LNCaP clone FGC (cell line): Measurements from ENCODE around the gene COPS9.

ENCODE experiments used
- DNase-seq: peaks from one replicate; pipeline ENCODE4 v3.0.0-alpha.2; 2011; ENCODE audit warnings: low read depth
- H3K4me3 ChIP-seq: 2 replicates; pipeline ENCODE4 v1.5.1; 2011; ENCODE audit warnings: mild to moderate bottlenecking, low read depth, low read length, control low read depth
- TF ChIP-seq, protein P1 (sequence below): IDR thresholded peaks from 2 replicates; pipeline ENCODE4 v1.5.1; 2012; ENCODE audit warnings: mild to moderate bottlenecking; ENCODE audit not compliant: control insufficient read depth, insufficient read depth; ENCODE audit errors: extremely low read depth

The COPS9 gene

GRCh38 chr2:240144649-240145261, 8.7 kb upstream of the COPS9 start:
- DNase-seq: no peak
- TF ChIP-seq, protein P1, sequence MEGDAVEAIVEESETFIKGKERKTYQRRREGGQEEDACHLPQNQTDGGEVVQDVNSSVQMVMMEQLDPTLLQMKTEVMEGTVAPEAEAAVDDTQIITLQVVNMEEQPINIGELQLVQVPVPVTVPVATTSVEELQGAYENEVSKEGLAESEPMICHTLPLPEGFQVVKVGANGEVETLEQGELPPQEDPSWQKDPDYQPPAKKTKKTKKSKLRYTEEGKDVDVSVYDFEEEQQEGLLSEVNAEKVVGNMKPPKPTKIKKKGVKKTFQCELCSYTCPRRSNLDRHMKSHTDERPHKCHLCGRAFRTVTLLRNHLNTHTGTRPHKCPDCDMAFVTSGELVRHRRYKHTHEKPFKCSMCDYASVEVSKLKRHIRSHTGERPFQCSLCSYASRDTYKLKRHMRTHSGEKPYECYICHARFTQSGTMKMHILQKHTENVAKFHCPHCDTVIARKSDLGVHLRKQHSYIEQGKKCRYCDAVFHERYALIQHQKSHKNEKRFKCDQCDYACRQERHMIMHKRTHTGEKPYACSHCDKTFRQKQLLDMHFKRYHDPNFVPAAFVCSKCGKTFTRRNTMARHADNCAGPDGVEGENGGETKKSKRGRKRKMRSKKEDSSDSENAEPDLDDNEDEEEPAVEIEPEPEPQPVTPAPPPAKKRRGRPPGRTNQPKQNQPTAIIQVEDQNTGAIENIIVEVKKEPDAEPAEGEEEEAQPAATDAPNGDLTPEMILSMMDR: no peak
- H3K4me3 ChIP-seq: no peak overlapping the region

DNA sequence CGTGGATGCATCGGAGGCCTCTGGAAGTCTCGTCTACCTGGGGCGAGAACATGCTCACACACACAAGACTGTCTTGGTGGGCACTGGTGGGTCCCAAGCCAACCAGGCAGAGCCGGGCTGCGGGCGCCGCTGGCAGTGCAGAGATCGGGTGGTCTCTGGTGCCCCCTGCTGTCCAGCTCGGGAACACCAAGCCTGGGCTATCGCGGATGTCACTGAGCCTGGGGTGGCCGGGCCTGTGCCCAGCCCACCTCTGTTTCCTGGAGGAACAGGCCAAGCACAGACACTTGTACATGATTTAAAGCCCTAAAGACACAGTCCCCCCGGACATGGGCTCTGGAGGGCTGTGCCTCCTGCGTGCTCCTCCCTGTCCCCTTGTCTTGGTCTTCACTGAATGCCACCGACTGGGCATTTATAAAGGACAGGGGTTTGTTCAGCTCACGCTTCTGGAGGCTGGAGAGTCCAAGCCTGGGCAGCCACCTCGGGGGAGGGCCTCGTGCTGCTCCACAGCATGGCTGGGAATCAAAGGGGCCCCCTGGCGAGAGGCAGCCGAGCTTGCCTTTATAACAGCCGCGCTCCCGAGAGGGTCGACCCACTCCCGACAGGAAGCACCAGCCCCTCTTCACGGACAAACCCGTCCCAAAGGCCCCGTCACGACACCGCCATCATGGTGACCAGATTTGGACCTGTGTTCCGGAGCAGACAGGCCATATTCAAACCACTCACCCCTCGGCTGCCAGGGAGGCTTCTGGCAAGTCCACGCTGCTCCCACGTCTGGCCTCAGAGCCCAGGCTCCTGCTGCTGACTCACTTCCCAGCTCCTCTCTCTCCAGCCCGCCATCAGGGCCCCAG, 7.9 kb upstream of the COPS9 start:
- no peak overlapping the region for H3K4me3 ChIP-seq
- DNase-seq: no peak
- TF ChIP-seq, protein P1: peak; percentile 88

- no peak overlapping the region for H3K4me3 ChIP-seq
- DNase-seq: no peak
- TF ChIP-seq, protein P1: no peak
Measured at GRCh38 chr2:240143276-240143675, 7.2 kb upstream of the COPS9 start.

- no peak for DNase-seq
- TF ChIP-seq, protein P1: no peak
Measured at GRCh38 chr2:240142859-240143258, 6.8 kb upstream of the COPS9 start.

DNA sequence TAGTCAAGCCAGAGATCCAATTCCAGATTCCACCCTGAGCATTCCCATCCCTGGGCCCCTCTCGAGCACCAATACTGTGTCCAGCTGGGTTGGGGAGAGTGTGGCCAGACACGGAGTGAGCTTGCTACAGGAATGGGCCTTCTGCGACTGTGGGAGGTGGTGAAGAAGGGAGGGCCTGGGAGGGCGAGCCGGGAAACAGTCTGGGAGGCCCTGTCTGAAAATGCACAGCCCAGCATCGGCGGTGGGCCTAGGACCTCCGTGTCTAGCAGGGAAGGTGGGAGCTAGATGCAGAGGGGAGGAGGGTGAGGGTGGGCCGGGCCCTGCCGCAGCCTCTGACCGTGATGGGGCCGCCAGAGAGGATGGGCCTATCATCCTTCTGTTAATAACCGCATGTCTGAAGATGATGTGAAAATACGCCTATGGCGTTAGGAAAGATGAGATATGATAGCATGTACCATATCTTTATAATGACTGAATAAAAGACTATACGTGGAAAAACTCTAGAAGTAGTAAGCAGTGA, 6.2 kb upstream of the COPS9 start:
- TF ChIP-seq, protein P1: no peak
- H3K4me3 ChIP-seq: no peak overlapping the region
- no peak for DNase-seq

More at GRCh38 chr2:240142859-240143258, 6.8 kb upstream of the COPS9 start:
- H3K4me3 ChIP-seq: no peak overlapping the region

- no peak overlapping the region for H3K4me3 ChIP-seq
- DNase-seq: no peak
- TF ChIP-seq, protein P1: no peak
Measured at GRCh38 chr2:240141736-240142135, 5.6 kb upstream of the COPS9 start.
